8988T (cell line): ENCODE results near the gene RXRA.

Source experiments
- DNase-seq: peaks from one replicate; pipeline ENCODE4 v3.0.0; 2011

The RXRA gene

GRCh38 chr9:134325813-134326723 lies at the start of gene RXRA:
RXRA (plus strand) TSS chr9:134326455; CDS start chr9:134326632, 177 bp downstream.
- DNase-seq, result peak; percentile 97

DNA sequence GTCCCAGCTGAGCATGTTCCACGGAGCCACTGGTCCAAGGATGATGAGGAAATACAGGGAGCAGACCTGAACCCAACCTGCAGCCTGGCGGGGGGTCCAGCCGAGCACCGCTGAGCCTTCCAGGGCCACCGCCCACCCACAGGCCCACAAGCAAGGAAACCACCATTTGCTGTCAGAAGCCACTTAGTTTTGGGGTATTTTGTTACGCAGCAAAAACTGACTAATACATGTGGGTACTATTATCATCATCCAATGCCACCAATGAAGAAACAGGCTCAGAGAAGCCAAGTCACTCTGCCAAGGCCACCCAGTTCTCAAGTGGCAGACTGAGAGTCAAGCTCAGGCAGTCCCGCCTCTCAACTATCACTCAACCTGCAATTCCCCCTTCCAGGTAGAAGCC lies 48.0 kb upstream of the RXRA start:
- no peak for DNase-seq

- no peak for DNase-seq
These were observed 47.1 kb upstream of the RXRA start for GRCh38 chr9:134278974-134279640.

GRCh38 chr9:134282138-134282650 lies 44.1 kb upstream of the RXRA start:
- no peak for DNase-seq

DNA sequence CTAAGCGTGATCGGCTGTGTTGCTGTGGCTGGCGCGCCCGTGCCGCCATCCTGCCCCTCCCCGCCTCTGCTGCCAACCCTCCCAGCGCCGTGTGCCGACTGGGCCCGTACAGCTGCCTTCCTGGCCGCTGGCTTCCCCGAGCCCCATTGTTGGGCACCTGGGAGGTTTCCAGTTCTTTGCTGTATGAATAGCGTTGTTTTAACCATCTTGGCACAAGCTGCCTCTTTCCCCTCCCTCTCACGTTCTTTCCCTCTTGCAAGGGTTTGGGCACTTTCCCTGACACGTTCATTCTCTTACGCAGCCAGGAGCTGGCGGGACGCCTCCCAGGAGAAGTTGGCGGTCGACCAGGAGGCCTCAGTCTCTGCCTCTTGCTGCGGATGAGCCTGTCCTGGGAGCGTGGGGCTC lies 43.1 kb upstream of the RXRA start:
- DNase-seq, result no peak

- DNase-seq, result no peak
These were observed 42.5 kb upstream of the RXRA start for GRCh38 chr9:134283692-134284265.

DNA sequence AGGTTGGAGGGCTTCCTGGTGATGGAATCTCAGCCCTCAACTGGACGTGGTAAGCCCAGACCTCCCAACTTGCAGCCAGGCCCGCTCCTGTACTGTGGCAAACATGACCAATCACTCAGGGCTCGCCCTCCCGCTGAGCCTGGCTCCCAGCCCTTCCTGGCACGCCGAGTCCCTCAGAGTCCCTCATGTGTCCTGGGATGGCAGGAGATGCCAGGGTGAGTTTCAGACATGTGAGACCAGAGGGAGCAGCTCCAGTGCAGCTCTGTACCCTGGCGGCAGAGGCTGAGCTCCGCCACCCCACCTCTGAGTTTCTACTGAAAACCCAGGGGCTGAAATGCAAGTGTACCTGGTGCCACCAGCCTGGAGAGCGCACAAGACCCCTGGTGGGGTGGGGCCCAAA lies 42.0 kb upstream of the RXRA start:
- no peak for DNase-seq

DNA sequence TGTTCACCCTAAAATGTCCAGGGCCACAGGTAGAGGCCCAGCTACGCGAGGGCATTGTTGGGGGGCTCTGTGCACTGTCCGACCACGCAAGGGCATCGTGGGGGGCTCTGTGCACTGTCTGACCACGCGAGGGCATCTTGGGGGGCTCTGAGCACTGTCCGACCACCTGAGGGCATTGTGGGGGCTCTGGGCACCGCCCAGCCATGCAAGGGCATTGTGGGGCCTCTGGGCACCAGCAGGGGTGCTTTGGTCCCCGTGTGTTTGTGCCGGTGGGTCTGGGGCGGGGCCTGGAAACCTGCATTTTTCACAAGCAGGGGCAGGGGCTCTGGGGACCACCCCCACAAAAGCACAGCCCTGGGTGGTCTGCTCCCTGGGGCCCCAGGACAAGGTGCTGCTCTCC lies 41.5 kb upstream of the RXRA start:
- no peak for DNase-seq

DNA sequence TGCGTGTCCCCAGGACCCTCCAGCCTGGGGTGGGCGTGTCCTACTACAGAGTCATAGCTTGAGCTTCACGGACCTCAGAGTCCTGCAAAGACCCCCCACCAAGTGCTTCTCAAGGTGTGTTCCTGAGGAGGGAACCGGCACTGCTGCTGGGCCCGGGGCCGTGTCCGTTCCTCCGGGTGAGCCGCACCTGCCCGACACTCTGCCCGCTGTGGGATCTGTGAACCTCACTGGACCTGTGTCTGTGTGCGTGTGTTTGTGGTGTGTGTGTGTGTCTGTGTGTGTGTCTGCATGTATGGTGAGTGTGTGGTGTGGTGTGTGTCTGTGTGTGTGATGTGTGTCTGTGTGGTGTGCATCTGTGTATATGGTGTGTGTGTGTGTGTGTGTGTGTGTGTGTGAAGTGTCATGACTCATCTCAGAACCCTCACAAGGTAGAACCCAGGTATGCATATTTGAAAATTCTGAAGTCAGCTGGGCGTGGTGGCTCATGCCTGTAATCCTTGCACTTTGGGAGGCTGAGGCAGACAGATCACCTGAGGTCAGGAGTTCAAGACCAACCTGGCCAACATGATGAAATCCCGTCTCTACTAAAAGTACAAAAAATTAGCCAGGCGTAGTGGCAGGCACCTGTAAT lies 40.9 kb upstream of the RXRA start:
- DNase-seq, result no peak

GRCh38 chr9:134286471-134287245 lies 39.6 kb upstream of the RXRA start:
- DNase-seq, result no peak

- no peak for DNase-seq
These were observed 38.4 kb upstream of the RXRA start for GRCh38 chr9:134287591-134288491.

GRCh38 chr9:134288746-134289145 lies 37.5 kb upstream of the RXRA start:
- no peak for DNase-seq

DNA sequence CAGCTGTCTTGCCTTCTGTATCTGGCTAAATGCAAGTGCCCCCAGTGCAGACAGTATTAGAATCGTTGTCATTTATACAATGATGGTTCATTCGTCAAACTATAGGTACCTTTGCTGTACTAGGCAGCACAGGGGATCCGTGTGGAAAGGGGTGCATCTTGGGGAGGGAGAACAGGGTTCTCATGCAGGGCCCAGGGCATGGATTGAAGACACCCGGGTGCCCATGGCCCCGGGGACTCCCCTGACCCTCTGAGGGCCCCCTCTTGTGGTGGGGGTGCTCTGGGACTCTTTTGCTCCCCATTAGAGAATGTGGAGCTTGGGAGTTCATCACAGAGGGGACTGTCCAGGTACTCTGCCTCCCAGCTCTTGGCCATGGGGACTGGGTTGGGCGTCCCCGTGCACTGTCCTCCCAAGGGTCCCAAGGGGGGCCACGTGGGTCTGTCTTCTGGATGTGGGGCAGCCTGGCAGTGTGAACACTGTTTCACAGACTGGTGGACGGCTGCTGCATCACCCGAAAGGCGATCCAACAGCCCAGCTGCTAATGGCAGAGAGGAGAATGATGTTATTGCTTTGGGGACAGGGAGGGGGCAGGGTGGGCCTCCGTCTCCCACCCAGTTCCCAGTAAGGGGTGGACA lies 36.9 kb upstream of the RXRA start:
- DNase-seq, result no peak

GRCh38 chr9:134290603-134291451 lies 35.4 kb upstream of the RXRA start:
- DNase-seq, result no peak

DNA sequence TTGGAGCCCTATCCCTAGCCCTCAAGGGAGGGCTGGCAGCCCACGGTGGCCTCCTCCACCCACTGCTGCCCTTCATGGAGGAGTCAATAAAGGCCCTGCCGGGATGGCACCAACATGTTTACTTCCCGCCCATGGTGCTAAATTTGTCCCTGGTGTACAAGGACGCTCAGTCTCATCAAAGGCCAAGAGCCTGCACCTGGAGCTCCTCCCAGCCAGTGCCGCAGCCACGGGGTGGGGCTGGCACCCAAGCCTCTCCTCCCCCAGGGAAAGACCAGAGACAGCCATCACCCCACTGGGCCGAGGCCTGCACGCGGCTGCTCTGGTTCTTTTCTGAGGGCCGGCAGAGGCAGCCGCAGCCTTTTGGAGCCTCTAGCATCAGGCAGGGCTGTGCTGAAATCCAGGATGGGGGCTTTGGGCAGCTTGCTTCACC lies 34.8 kb upstream of the RXRA start:
- no peak for DNase-seq

DNA sequence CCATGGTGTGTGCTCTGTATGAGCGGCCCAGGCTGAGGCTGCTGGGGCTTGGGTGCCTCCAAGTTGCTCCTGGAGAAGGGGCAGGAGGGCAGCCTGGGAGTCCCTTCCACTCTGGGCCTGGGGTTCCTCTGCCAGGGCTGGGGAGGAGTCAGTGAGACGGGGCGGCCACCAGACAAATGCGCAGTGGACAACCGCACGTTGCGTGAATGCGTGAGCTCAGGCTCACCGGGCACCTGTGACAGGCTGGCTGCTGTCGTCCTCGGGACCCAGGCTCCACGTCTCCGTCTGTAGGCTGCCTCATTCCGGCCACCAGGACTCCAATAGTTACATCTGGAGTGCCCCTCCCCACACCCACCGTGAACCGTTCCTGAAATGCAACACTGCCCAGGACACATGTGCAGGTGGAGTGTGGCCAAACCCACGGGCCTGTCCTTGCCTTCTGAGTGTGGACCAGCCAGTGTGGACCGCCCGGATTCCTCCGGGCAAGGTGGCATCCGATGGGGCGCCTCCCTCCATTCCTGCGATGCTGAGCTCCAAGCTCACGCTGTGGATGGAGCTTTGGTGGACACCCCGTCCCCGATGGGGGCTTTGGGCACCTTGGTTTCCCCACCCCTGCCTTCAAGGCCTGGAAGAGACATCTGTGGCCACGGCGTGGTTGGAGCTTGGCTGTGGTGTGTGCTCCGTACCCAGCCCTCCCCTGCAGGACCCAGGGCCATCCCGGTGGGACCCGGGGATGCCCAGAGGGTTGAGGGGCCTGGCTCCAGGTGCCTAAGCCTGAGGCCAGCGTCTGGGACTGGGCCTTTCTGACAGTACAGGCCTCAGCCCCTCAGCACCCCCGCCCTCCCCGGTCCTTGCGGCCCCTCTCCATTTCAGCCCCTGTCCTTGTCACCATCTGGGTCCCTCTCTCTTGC lies 34.0 kb upstream of the RXRA start:
- no peak for DNase-seq

GRCh38 chr9:134293031-134293521 lies 33.2 kb upstream of the RXRA start:
- DNase-seq, result no peak

GRCh38 chr9:134293611-134294152 lies 32.6 kb upstream of the RXRA start:
- DNase-seq, result no peak
